T-helper 17 cell (primary cell): ENCODE measurements around the gene MGLL. TPM values are rescaled to one million over a fixed set of nuclear protein-coding genes. Genes with fewer than 3 reads are reported as not detected.
A peak's percentile ranks its signal among the peaks of the same experiment; 100 is the strongest.

ENCODE experiments used
- ATAC-seq: fragments of 150-1000 bp; cut with Tn5 transposase; 2 replicates; pipeline ENCODE4 v1.10.0; 2021; ENCODE audit warnings: mild to moderate bottlenecking, moderate library complexity
- DNase-seq, 3 donors: peaks; one replicate each; pipeline versions ENCODE4 v3.0.0 to v3.0.0-alpha.2; 2020 to 2021
- H3K9me3 ChIP-seq: one replicate; pipeline ENCODE4 v1.7.0; 2013; ENCODE audit warnings: low read length, mild to moderate bottlenecking; ENCODE audit not compliant: control insufficient read depth, poor library complexity, severe bottlenecking
- H3K27ac Mint-ChIP-seq: one replicate; pipeline ENCODE4 v1.8.0; 2022; ENCODE audit warnings: mild to moderate bottlenecking, moderate library complexity, mixed read lengths
- H3K27me3 Mint-ChIP-seq: one replicate; pipeline ENCODE4 v1.8.0; 2022; ENCODE audit warnings: mixed read lengths
- H3K36me3 Mint-ChIP-seq: one replicate; pipeline ENCODE4 v1.8.0; 2022; ENCODE audit warnings: low read depth, mixed read lengths
- H3K4me1 Mint-ChIP-seq: one replicate; pipeline ENCODE4 v1.8.0; 2022; ENCODE audit warnings: mild to moderate bottlenecking, mixed read lengths
- H3K4me3 Mint-ChIP-seq: one replicate; pipeline ENCODE4 v1.8.0; 2022; ENCODE audit warnings: mild to moderate bottlenecking, moderate library complexity, mixed read lengths
- total RNA-seq, 4 donors: library from RNA in 2 of 4; stranded (reverse) in 2 of 4; gene quantifications; one replicate each; pipeline ENCODE4 v1.2.3 and lab custom pipeline; 2022 to 2026

MGLL gene
- total RNA-seq, 2 donors from 2014 or later, result 3.3 to 28.7 TPM

- DNase-seq (no peak), ATAC-seq (peak; percentile 66)
- no peak overlapping the region for H3K27ac Mint-ChIP-seq
- H3K4me1 Mint-ChIP-seq, result peaks cover 9% of the 10 kb centered on the region
- H3K36me3 Mint-ChIP-seq, result no peaks in the 10 kb centered on the region
- no peaks in the 10 kb centered on the region for H3K9me3 ChIP-seq
- no peak overlapping the region for H3K4me3 Mint-ChIP-seq
- peaks cover 10% of the 10 kb centered on the region for H3K27me3 Mint-ChIP-seq
Observed at GRCh38 chr3:127800508-127800907, 21.8 kb downstream of the MGLL start.

DNA sequence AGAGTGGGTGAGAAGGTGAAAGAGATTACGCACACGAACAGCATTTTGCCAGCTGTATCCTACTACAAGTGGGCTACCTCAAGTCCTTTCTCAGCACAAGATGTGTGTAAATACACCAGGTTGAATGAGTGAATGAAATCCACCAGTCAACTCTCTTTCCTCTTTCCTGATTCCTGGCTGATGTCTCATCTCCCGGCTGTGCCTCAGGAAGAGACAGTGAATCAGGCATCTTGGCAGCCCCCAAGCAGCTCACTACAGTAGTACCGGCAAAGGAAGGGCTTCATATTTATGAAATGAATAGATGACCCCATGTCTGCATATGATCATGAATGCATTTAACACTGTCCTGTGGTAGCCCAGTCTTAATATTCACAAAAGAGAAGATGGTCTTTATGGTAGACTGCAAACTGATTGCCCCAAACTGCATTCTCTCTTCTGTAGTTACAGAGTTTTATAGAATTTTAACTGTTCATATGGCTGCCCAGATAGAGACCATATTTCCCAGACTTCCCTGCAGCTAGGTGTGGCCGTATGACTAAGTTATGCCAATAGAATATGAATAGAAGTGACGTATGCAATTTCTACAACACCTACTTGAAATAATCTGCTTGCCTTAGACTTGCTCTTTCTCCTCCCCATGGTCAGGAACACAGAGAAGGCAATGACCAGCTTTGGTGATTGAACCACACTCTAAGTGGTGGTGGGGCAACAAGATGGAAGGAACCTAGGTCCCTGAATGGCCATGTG is 22.7 kb downstream of the MGLL start:
- Mint-ChIP-seq H3K4me1 (peaks cover 9% of the 10 kb centered on the region), H3K27me3 (peaks cover 5% of the 10 kb centered on the region), H3K4me3 (no peak overlapping the region), H3K36me3 (no peaks in the 10 kb centered on the region), H3K27ac (no peak overlapping the region)
- no peak for DNase-seq
- no peaks in the 10 kb centered on the region for H3K9me3 ChIP-seq
- ATAC-seq, result no peak

GRCh38 chr3:127798716-127799115 is 23.6 kb downstream of the MGLL start:
- ATAC-seq, result no peak
- Mint-ChIP-seq H3K27ac (no peak overlapping the region), H3K36me3 (no peaks in the 10 kb centered on the region), H3K27me3 (peaks cover 5% of the 10 kb centered on the region), H3K4me3 (no peak overlapping the region), H3K4me1 (peaks cover 9% of the 10 kb centered on the region)
- H3K9me3 ChIP-seq, result no peaks in the 10 kb centered on the region
- DNase-seq, result no peak

DNA sequence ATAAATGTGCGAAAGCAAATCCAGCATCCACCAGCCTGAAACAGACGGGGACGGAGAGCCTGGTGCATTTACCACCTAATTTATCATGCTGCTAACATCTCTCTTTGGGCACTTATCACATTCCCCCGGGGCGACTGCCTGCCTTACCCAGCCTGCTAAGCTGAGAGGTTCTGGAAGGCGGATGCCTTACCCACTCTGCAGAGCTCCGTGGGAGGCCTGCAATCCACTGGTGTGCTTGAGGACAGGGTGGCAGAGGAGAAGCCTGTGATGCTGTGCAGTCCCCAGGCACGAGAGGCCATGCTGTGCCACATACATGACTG is 25.5 kb downstream of the MGLL start:
- peaks cover 11% of the 10 kb centered on the region for H3K27me3 Mint-ChIP-seq
- no peak overlapping the region for H3K27ac Mint-ChIP-seq
- H3K36me3 Mint-ChIP-seq, result no peaks in the 10 kb centered on the region
- ATAC-seq (no peak), DNase-seq (no peak)
- H3K4me3 Mint-ChIP-seq, result no peak overlapping the region
- no peaks in the 10 kb centered on the region for H3K9me3 ChIP-seq
- H3K4me1 Mint-ChIP-seq, result peaks cover 9% of the 10 kb centered on the region

DNA sequence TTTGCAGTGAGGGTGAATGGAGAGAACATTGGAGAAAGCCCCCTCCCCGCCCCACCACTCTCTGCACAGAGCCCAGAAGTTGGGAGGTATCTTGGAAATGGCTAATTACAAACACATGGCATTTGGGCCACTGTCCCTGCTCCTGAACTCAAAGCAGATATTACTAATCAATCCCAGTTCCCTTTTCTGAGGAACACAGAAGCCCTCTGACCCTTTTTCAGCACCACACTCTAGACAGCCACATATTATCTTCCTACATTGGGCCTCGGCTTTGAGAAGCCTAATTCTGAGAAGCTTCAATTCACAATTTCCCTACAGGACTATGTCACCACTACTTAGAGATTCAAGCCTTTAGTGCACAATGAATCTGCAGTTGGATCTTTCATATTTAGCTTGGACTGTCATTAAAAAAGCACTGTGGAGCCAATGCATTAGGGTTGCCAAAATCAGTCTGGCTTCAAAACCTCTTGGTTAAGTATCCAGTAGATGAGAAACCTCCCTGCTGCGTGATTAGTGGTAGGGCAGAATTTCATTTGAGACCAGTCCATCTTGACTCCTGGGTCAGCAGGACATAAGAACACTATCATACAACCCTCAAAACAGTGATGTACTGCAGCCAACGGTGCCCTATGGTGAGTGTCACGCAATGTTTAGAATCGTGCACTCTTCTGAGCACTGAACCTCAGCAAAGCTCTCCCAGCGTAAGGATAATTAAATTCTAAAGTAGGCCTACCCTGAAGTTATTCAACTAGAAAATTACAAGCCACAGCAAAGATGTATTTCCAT is 26.1 kb downstream of the MGLL start:
- DNase-seq, result no peak
- ATAC-seq, result no peak
- Mint-ChIP-seq H3K27me3 (peaks cover 17% of the 10 kb centered on the region), H3K36me3 (no peaks in the 10 kb centered on the region), H3K27ac (no peak overlapping the region), H3K4me1 (peaks cover 9% of the 10 kb centered on the region), H3K4me3 (no peak overlapping the region)
- no peaks in the 10 kb centered on the region for H3K9me3 ChIP-seq

- no peak for ATAC-seq
- H3K27me3 Mint-ChIP-seq, result peaks cover 29% of the 10 kb centered on the region
- no peak overlapping the region for H3K4me3 Mint-ChIP-seq
Observed at GRCh38 chr3:127794972-127795371, 27.3 kb downstream of the MGLL start.

DNA sequence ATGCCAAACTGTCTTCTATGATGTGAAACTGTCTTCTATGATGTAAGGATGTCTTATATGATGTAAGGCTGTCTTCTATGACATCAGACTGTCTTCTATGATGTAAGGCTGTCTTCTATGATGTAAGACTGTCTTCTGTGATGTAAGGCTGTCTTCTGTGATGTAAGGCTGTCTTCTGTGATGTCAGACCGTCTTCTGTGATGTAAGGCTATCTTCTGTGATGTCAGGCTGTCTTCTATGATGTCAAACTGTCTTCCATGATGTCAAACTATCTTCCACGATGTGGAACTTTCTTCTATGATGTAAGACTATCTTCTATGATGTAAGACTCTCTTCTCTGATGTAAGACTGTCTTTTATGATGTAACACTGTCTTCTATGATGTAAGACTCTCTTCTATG is 27.9 kb downstream of the MGLL start:
- no peak overlapping the region for H3K27ac Mint-ChIP-seq
- no peak for DNase-seq
- H3K4me3 Mint-ChIP-seq, result no peak overlapping the region
- no peak for ATAC-seq
- no peaks in the 10 kb centered on the region for H3K9me3 ChIP-seq
- H3K36me3 Mint-ChIP-seq, result peaks cover 2% of the 10 kb centered on the region
- peaks cover 28% of the 10 kb centered on the region for H3K27me3 Mint-ChIP-seq
- H3K4me1 Mint-ChIP-seq, result peaks cover 6% of the 10 kb centered on the region

More at GRCh38 chr3:127794972-127795371, 27.3 kb downstream of the MGLL start:
- no peaks in the 10 kb centered on the region for H3K9me3 ChIP-seq
- no peak for DNase-seq
- H3K36me3 Mint-ChIP-seq, result peaks cover 2% of the 10 kb centered on the region
- no peak overlapping the region for H3K27ac Mint-ChIP-seq
- peaks cover 6% of the 10 kb centered on the region for H3K4me1 Mint-ChIP-seq

- peaks cover 33% of the 10 kb centered on the region for H3K27me3 Mint-ChIP-seq
- H3K27ac Mint-ChIP-seq, result no peak overlapping the region
- no peak for ATAC-seq
- no peak for DNase-seq
- H3K4me3 Mint-ChIP-seq, result no peak overlapping the region
- H3K36me3 Mint-ChIP-seq, result peaks cover 2% of the 10 kb centered on the region
- no peaks in the 10 kb centered on the region for H3K9me3 ChIP-seq
- peaks cover 4% of the 10 kb centered on the region for H3K4me1 Mint-ChIP-seq
Observed at GRCh38 chr3:127792541-127793292, 29.6 kb downstream of the MGLL start.

GRCh38 chr3:127791221-127791913 is 30.9 kb downstream of the MGLL start:
- H3K27me3 Mint-ChIP-seq, result peaks cover 33% of the 10 kb centered on the region
- H3K27ac Mint-ChIP-seq, result no peak overlapping the region
- H3K36me3 Mint-ChIP-seq, result peaks cover 2% of the 10 kb centered on the region
- H3K4me1 Mint-ChIP-seq, result peaks cover 4% of the 10 kb centered on the region
- no peaks in the 10 kb centered on the region for H3K9me3 ChIP-seq
- DNase-seq (no peak), ATAC-seq (peak; percentile 32)
- H3K4me3 Mint-ChIP-seq, result no peak overlapping the region

DNA sequence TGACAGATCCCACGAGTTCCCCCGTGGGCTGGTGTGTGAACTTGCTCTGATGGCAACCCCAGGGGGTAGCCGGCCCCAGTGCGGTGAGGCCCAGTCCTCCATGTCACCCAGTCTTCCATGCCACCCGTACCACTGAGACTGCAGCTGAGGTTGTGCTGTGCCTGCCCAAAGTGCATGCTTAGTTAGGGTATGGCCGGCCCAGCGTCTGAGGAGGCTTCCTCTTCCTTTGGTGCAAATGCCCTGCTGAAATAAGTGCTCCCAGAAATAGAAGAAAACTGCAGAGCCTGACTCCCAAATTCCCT is 31.5 kb downstream of the MGLL start:
- peak overlapping the region; percentile 33 for H3K4me3 Mint-ChIP-seq

GRCh38 chr3:127789990-127790881 is 32.1 kb downstream of the MGLL start:
- H3K27me3 Mint-ChIP-seq, result peaks cover 42% of the 10 kb centered on the region

More for the DNA sequence above, 31.5 kb downstream of the MGLL start:
- H3K9me3 ChIP-seq, result no peaks in the 10 kb centered on the region
- H3K27ac Mint-ChIP-seq, result no peak overlapping the region
- peaks cover 36% of the 10 kb centered on the region for H3K27me3 Mint-ChIP-seq
- H3K36me3 Mint-ChIP-seq, result peaks cover 2% of the 10 kb centered on the region
- DNase-seq (no peak), ATAC-seq (no peak)
- peaks cover 4% of the 10 kb centered on the region for H3K4me1 Mint-ChIP-seq

DNA sequence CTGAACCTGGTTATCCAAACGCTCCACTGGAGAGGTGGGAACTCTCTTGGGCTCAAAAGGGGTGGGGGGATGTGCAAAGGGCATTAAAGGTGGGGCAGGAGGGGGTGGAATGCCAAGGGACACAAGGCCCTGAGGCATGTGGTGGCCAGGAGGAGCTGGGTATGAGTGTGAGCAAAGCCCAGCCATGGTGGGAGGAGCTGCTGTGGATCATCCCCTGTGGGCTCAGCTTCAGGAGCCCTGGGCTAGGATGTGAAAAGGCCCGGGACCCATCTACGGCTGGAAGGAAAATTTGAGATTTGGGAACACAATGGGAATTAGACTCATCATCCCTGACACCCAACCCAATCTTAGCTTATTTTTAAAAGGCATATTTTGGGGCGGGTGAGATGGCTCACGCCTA is 33.3 kb downstream of the MGLL start:
- peaks cover 4% of the 10 kb centered on the region for H3K4me1 Mint-ChIP-seq
- ATAC-seq (no peak), DNase-seq (no peak)
- peak overlapping the region; percentile 51 for H3K27ac Mint-ChIP-seq
- peaks cover 2% of the 10 kb centered on the region for H3K36me3 Mint-ChIP-seq
- peaks cover 47% of the 10 kb centered on the region for H3K27me3 Mint-ChIP-seq
- no peak overlapping the region for H3K4me3 Mint-ChIP-seq
- H3K9me3 ChIP-seq, result no peaks in the 10 kb centered on the region

More at GRCh38 chr3:127789990-127790881, 32.1 kb downstream of the MGLL start:
- ATAC-seq (no peak), DNase-seq (no peak)
- peaks cover 2% of the 10 kb centered on the region for H3K36me3 Mint-ChIP-seq
- no peaks in the 10 kb centered on the region for H3K9me3 ChIP-seq
- H3K4me3 Mint-ChIP-seq, result peak overlapping the region; percentile 33
- peaks cover 4% of the 10 kb centered on the region for H3K4me1 Mint-ChIP-seq
- no peak overlapping the region for H3K27ac Mint-ChIP-seq
